Uterus (tissue), 4 donors: ENCODE measurements around the gene EIPR1. TPM values are rescaled to one million over a fixed set of nuclear protein-coding genes. Genes with fewer than 3 reads are reported as not detected.

Experiments used
- DNase-seq, 2 donors: peaks; one replicate each; pipeline ENCODE4 v3.0.0-alpha.2; 2019 to 2020
- H3K27ac ChIP-seq, 2 donors: fragments of 200-600 bp; sonication (generic); 1 replicate in 1 of 2; 2 replicates in 1 of 2; pipeline ENCODE4 v1.5.1; 2016 to 2018
- H3K27me3 ChIP-seq, 2 donors: fragments of 200-600 bp; sonication (generic); one replicate each; pipeline ENCODE4 v1.5.1; 2018 to 2019; ENCODE audit warnings: control low read depth in 1 of 2
- H3K36me3 ChIP-seq, 2 donors: fragments of 200-600 bp; sonication (generic); one replicate each; pipeline ENCODE4 v1.5.1; 2019; ENCODE audit warnings: control low read depth in 1 of 2
- H3K4me1 ChIP-seq, 2 donors: fragments of 200-600 bp; sonication (generic); one replicate each; pipeline ENCODE4 v1.5.1; 2018 to 2019; ENCODE audit warnings: control low read depth in 1 of 2
- H3K4me3 ChIP-seq, 2 donors: fragments of 200-600 bp; sonication (generic); 1 replicate in 1 of 2; 2 replicates in 1 of 2; pipeline ENCODE4 v1.5.1; 2018 to 2019; ENCODE audit warnings: mild to moderate bottlenecking in 1 of 2
- H3K9me3 ChIP-seq, 2 donors: fragments of 200-600 bp; sonication (generic); one replicate each; pipeline ENCODE4 v1.5.1; 2019; ENCODE audit warnings: control low read depth in 1 of 2
- POLR2A ChIP-seq, 2 donors: fragments of 450-650 bp; IDR thresholded peaks; one replicate each; pipeline ENCODE4 v1.6.1; 2016; ENCODE audit warnings: antibody characterized with exemption in 2 of 2, mild to moderate bottlenecking in 1 of 2, moderate library complexity in 1 of 2
- intact Hi-C: fragments of 100-400 bp; cut with DNase I; formaldehyde crosslinking; loops from one replicate; pipeline ENCODE4 v1.15.1; 2023; ENCODE audit warnings: low total_unique reads
- total RNA-seq, 4 donors: library from RNA; depleted of rRNA in 3 of 4; stranded (reverse); fragments of >200 nt in 3 of 4; gene quantifications; one replicate each; pipeline versions ENCODE4 v1.1.0 to v1.2.4, GENCODE V29; 2014 to 2023
- TF ChIP-seq, protein P1 (sequence below), 4 experiments: fragments of 200-600 bp in 2 of 4; fragments of 450-650 bp in 2 of 4; sonication (generic) in 2 of 4; IDR thresholded peaks; one replicate each; pipeline ENCODE4 v1.5.1; 2016 to 2019; ENCODE audit warnings: antibody characterized with exemption in 4 of 4, mild to moderate bottlenecking in 2 of 4, moderate library complexity in 1 of 4
- donor health status: DM: yes; HTN: yes; CAD: no.

Gene EIPR1
- total RNA-seq, 4 donors from 2014 or later, result 0.59 to 28.9 (median 20.4) TPM

- TF ChIP-seq, protein P1, sequence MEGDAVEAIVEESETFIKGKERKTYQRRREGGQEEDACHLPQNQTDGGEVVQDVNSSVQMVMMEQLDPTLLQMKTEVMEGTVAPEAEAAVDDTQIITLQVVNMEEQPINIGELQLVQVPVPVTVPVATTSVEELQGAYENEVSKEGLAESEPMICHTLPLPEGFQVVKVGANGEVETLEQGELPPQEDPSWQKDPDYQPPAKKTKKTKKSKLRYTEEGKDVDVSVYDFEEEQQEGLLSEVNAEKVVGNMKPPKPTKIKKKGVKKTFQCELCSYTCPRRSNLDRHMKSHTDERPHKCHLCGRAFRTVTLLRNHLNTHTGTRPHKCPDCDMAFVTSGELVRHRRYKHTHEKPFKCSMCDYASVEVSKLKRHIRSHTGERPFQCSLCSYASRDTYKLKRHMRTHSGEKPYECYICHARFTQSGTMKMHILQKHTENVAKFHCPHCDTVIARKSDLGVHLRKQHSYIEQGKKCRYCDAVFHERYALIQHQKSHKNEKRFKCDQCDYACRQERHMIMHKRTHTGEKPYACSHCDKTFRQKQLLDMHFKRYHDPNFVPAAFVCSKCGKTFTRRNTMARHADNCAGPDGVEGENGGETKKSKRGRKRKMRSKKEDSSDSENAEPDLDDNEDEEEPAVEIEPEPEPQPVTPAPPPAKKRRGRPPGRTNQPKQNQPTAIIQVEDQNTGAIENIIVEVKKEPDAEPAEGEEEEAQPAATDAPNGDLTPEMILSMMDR (IDR thresholded peaks at IDR 0.05), result no peak
These were observed 41.3 kb upstream of the EIPR1 start for GRCh38 chr2:3418766-3419404.

GRCh38 chr2:3414133-3414860, 36.7 kb upstream of the EIPR1 start:
- no peaks in the 10 kb centered on the region for H3K9me3 ChIP-seq
- TF ChIP-seq, protein P1 (IDR thresholded peaks at IDR 0.05), result no peak
- TF ChIP-seq POLR2A (IDR thresholded peaks at IDR 0.05), result no peak
- DNase-seq, result no peak
- H3K27me3 ChIP-seq, result no peaks in the 10 kb centered on the region
- intact Hi-C loops, result no loop called here
- no peaks in the 10 kb centered on the region for H3K36me3 ChIP-seq
- H3K4me3 ChIP-seq, result no peak overlapping the region
- H3K4me1 ChIP-seq, result no peaks in the 10 kb centered on the region
- H3K27ac ChIP-seq, result no peak overlapping the region

More at GRCh38 chr2:3418766-3419404, 41.3 kb upstream of the EIPR1 start:
- Histone ChIP-seq H3K9me3 (no peaks in the 10 kb centered on the region), H3K4me1 (no peaks in the 10 kb centered on the region), H3K27me3 (no peaks in the 10 kb centered on the region), H3K4me3 (no peak overlapping the region), H3K36me3 (no peaks in the 10 kb centered on the region), H3K27ac (no peak overlapping the region)
- DNase-seq, result no peak
- intact Hi-C loops, result no loop called here

- DNase-seq, result no peak
- H3K27ac ChIP-seq, result no peak overlapping the region
- intact Hi-C loops, result no loop called here
- no peaks in the 10 kb centered on the region for H3K4me1 ChIP-seq
- TF ChIP-seq POLR2A (IDR thresholded peaks at IDR 0.05), result no peak
- TF ChIP-seq, protein P1 (IDR thresholded peaks at IDR 0.05), result no peak
- H3K36me3 ChIP-seq, result no peaks in the 10 kb centered on the region
- no peaks in the 10 kb centered on the region for H3K9me3 ChIP-seq
- no peak overlapping the region for H3K4me3 ChIP-seq
- no peaks in the 10 kb centered on the region for H3K27me3 ChIP-seq
These were observed 36.1 kb upstream of the EIPR1 start for GRCh38 chr2:3413697-3414096.

GRCh38 chr2:3411103-3411502, 33.5 kb upstream of the EIPR1 start:
- no peaks in the 10 kb centered on the region for H3K9me3 ChIP-seq
- no peak overlapping the region for H3K4me3 ChIP-seq
- no peak overlapping the region for H3K27ac ChIP-seq
- intact Hi-C loops, result no loop called here
- H3K36me3 ChIP-seq, result no peaks in the 10 kb centered on the region
- no peaks in the 10 kb centered on the region for H3K4me1 ChIP-seq
- H3K27me3 ChIP-seq, result no peaks in the 10 kb centered on the region
- TF ChIP-seq POLR2A (IDR thresholded peaks at IDR 0.05), result no peak
- TF ChIP-seq, protein P1 (IDR thresholded peaks at IDR 0.05), result no peak
- DNase-seq, result no peak

DNA sequence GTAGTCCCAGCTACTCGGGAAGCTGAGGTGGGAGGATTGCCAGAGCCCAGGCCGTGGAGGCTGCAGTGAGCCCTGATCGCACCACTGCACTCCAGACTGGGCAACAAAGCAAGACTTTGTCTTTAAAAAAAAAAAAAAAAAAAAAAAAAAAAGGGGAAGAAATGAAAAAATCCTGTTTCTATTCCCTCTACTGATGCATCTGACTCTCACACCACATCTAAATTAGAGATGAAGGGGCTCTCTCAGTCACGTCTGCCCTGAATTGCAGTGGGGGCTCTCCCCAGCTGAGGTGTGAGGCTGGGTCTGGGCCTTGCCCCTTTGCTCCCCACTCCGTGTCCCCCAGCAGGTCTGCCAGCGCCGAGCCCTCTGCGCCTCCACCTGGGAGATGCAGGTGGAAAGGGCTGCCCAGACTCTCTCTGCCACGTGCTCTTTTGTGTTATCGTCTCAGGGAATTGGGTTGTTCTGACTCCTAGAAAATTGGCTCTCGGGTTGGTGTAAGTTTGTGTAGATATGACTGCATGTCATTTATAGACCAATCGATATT, 32.1 kb upstream of the EIPR1 start:
- H3K4me1 ChIP-seq, result no peaks in the 10 kb centered on the region
- no peak overlapping the region for H3K4me3 ChIP-seq
- no peak for DNase-seq
- H3K27me3 ChIP-seq, result no peaks in the 10 kb centered on the region
- no peaks in the 10 kb centered on the region for H3K36me3 ChIP-seq
- intact Hi-C loops, result no loop called here
- H3K27ac ChIP-seq, result no peak overlapping the region
- H3K9me3 ChIP-seq, result no peaks in the 10 kb centered on the region
- TF ChIP-seq, protein P1 (IDR thresholded peaks at IDR 0.05), result no peak
- TF ChIP-seq POLR2A (IDR thresholded peaks at IDR 0.05), result no peak
